Measurements from ENCODE around the gene OR52I1.

GRCh38 chr11:4580124-4580523, 13.7 kb upstream of the OR52I1 start:
- no peak for TF ChIP-seq CTCF (IDR thresholded peaks at IDR 0.05; ENCODE audit: poor library complexity, severe bottlenecking)
- TF ChIP-seq EZH2 (IDR thresholded peaks at IDR 0.05; ENCODE audit: borderline replicate concordance, insufficient read depth, low read length, poor library complexity, severe bottlenecking) = no peak
- TF ChIP-seq POLR2AphosphoS5 (IDR thresholded peaks at IDR 0.05) = no peak

All from neural cell (in vitro differentiated cells).